ENCODE measurements around the gene SAFB.

DNA sequence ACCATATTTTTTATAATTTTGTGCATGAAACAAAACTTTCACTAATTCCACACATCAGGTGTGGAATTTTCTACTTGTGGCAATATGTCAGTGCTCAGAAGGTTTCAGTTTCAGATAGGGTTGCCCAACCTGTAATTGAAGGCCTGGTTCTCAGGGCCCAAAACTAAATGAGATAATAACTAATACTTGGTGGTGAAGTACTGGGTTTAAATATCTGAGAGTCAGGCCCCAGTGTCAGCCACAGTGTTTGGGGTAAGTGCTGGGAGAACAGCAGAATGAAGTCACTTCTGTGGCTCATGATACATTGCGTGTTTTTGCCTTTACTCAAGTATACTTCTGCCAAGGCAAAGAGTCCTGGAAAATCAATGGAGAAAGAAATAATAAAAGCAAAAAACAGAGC lies 5.6 kb downstream of the SAFB start:
- no peak for TF ChIP-seq POLR2A (IDR thresholded peaks at IDR 0.05; ENCODE audit: low read depth, low read length)
- TF ChIP-seq, protein P1, sequence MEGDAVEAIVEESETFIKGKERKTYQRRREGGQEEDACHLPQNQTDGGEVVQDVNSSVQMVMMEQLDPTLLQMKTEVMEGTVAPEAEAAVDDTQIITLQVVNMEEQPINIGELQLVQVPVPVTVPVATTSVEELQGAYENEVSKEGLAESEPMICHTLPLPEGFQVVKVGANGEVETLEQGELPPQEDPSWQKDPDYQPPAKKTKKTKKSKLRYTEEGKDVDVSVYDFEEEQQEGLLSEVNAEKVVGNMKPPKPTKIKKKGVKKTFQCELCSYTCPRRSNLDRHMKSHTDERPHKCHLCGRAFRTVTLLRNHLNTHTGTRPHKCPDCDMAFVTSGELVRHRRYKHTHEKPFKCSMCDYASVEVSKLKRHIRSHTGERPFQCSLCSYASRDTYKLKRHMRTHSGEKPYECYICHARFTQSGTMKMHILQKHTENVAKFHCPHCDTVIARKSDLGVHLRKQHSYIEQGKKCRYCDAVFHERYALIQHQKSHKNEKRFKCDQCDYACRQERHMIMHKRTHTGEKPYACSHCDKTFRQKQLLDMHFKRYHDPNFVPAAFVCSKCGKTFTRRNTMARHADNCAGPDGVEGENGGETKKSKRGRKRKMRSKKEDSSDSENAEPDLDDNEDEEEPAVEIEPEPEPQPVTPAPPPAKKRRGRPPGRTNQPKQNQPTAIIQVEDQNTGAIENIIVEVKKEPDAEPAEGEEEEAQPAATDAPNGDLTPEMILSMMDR (conservative IDR thresholded peaks at IDR 0.05; ENCODE audit: low read depth, low read length) = no peak
- no peak for TF ChIP-seq RAD21 (IDR thresholded peaks at IDR 0.05; ENCODE audit: low read length)
- no peak for TF ChIP-seq MXI1 (IDR thresholded peaks at IDR 0.05; ENCODE audit: borderline replicate concordance, low read depth, low read length)
